HG03460 (cell line): ENCODE results near the gene TNRC6B.
"Not testable (repeated sequence)": the region's sequence is repeated elsewhere in the genome, so short reads cannot be mapped to it uniquely, and the experiment has no call there.

Experiments
- ATAC-seq: cut with Tn5 transposase; IDR thresholded peaks from one replicate; pipeline ENCODE4 v1.9.1; 2021; ENCODE audit not compliant: unreplicated experiment

The TNRC6B gene

DNA sequence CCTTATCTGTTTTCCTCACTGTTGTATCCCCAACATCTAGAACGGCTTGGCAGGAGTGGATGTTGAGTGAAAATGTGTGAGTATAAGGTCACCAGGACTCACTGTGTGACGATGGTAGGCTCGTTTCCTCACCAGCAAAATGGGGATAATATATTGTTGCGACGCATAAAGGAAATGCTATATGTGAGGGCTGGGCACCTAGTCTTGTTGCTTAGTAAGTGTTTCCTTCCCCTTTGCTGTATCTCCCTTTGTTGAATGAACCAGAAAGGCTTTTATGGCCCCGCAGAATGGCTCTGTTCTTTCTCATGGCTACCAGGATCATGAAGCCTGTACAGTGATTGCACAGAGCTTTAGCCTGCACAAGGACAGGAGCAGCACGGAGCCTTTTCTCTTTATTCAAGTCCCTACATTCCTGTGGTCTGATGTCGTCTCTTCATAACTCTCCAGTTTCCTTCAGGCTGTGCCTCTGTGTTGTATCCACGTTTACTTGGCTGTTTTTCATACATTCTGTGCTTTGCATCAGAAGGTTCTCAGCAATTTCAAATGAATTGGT, 5.4 kb downstream of the TNRC6B start:
- ATAC-seq: no peak

DNA sequence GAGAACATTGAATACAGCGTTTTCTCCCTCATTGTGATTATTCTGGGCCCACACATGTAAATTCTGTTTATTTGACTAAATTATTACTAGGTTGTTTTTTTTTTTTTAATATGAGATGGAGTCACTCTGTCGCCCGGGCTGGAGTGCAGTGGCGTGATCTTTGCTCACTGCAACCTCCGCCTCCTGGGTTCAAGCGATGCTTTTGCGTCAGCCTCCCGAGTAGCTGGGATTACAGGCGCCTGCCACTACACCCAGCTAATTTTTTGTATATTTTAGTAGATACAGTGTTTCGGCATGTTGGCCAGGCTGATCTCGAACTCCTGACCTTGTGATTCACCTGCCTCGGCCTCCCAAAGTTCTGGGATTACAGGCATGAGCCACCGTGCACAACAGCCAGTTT, 5.9 kb downstream of the TNRC6B start:
- ATAC-seq: not testable (repeated sequence)

DNA sequence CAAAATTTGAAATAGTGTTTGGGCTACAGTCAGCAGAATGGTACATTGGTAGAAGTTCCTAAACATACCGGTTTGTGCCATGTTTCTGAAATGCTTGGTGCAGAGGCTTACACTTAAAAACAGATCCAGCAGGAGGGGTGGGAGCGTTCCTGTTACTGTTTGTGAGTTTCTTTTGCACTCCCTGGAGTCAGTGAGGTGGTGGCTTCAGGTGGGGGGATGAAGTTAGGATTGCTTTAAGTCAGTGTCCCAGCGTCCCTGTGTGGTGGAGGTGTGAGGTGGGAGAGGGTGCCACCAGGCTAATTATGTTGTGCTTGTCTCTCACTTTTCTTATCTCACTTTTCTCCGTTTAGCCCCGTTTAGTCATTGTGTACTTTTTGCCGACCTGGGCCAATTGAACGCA, 9.7 kb downstream of the TNRC6B start:
- ATAC-seq: no peak

DNA sequence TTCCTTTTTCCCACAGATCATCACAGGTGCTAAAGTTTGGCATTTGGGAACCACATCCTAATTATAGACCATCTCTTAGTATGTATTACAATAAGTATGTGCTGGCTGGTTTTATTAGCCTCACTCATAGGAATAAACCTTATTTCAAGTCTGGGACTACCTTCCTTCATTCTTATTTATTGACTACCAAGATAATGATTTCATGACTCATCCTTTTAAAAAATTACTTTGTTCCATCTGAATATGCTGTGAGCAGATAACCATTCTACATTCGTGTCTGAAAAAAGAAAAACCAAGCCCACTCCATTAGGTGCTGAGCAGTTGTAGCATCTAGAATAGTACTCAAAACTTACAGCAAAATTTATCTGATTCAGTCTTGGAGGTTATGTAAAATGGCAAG, 12.3 kb downstream of the TNRC6B start:
- ATAC-seq: no peak

DNA sequence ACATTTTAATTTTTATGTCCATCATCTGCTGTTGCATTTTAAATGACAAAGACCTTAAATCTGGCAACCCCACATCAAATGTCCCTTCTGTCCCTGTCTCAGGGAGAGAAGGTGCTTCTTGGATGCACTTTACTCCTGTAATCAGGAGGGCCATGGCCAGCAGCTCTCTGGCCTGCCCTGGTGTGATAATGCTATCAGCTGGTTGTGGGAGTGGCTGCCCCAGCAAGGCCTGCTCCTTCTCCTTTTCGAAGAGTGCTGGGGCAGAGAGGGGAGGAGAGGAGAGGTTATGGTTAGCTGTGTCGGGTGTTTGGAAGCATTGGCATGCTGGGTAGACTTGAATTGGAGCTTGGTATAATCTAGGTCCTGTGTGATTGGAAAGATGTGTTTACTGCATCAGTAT, 12.8 kb downstream of the TNRC6B start:
- no peak for ATAC-seq

DNA sequence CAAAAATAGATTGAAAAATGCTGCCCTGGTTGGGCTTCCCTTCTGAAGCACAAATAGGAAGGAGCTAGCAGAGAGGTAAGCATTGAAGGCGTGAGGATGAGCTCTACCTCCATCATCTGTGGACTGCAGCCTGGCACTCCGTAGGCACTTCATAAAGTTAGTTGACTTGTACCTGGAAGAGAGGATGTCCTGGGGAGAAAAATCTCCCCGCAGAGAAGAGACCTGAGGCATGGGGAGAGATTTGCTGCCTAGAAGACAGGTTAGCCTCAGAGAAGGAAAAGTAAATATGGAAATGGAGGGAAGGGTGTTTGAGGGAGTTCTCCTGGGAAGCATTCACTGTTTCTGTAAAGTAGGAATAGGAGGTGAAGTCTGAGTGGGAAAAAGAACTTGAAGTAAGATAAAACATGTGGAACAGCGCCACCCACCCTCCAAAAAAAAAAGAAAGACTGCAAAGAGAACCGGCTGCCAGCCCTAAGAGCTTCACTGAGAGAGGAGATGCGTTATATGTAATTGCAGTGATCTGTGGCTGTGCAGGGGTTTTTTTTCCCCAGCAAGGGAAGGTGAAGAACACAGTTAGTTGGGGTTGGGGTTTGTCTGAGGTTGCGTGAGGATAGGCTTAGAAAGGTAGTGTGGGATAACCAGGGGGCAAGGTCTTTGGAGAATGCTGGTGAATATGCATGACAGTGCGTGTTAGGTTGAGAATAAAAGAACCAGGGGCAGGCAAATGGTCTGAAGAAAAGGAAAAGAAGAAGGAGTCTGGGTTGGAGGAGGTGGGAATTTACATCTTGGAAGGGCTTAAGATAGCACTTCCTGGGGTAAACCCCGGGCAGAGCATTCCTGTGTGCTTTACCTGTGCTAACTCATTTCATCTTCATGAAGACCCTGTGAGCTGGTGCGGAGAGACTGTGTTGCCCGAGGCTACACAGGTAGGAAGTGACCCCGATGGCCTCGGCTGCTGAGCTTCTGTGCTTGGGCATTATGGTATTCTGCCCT, 16.0 kb downstream of the TNRC6B start:
- no peak for ATAC-seq

DNA sequence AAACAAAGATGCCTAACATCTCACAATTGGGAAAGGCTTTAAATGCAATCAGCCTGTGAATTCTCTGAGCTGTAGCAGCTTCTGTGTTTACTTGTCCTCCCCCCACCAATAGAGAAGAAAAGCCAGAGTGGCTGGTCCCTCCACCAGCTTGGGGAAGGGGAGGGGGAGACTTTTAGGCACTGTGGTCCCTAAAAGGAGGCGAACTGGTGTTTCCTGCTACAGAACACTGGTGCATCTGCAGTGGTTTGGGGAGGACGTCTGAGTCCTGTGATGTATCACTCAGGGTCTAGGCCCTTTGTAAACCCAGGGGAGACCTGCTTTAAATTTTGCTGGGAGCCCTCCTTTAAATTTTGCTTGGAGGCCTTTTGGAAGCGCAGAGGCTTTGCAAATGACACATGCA, 16.9 kb downstream of the TNRC6B start:
- no peak for ATAC-seq

DNA sequence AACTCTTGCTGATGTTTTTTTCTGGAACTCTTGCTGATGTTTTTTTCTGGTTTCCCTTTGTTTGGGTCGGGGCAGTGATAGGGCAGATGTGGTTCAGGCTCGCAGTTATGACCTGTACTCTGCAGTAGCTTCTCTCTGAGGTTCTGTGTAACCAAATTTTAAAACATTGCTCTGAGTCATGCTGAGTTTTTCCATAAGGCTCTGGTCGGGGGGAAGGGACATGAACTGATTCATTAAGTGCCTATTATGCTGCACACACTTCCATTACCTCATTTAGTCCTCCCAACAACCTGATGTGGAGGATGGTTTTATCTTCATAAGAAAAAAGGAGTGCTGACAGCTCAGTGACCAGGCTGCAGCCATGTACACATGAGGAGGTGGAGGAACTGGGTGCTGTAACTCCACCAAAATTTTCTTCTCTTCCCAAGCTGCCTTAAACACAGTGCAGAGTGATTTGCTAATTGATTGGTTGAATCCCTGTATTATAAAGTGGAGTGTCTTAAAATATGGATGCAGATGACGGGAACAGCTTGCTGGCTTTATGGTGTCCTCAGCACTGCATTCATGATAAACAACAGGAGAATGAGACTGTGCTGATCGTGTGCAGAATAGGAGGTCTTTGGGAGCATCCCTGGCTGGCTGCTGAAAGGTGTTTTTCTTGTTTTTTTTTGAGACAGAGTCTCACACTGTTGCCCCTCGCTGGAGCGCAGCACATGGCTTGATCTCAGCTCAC, 19.1 kb downstream of the TNRC6B start:
- ATAC-seq: no peak

DNA sequence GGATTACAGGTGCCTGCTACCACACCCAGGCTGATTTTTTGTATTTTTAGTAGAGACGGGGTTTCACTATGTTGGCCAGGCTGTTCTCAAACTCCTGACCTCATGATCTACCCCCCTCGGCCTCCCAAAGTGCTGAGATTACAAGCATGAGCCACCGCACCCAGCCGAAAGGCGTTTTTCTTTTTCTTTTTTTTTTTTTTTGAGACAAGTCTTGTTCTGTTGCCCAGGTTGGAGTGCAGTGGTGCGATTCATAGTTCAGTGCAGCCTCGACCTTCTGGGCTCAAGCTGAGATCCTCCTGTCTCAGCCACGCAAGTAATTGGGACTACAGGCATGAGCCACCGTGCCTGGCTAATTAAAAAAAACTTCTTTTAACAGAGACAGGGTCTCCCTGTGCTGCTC, 19.7 kb downstream of the TNRC6B start:
- ATAC-seq: not testable (repeated sequence)

DNA sequence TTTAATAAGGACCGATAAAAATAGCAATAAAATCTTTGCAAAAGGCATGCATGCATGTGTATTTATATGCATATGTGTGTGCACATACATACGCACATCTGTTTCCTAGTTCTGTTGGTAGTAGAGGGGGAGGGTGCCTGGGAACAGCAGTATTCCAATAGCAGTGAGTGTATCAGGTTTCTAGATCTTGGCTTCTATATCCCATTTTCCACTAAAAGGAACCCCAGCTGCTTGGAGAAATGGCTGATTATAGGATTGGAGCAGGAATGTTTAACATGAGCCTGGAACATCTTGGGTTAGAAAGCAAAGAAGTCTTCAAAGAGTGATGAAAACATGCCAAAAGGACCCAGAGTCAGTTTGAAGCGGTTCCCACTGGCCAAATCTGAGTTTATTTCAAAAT, 21.0 kb downstream of the TNRC6B start:
- no peak for ATAC-seq

DNA sequence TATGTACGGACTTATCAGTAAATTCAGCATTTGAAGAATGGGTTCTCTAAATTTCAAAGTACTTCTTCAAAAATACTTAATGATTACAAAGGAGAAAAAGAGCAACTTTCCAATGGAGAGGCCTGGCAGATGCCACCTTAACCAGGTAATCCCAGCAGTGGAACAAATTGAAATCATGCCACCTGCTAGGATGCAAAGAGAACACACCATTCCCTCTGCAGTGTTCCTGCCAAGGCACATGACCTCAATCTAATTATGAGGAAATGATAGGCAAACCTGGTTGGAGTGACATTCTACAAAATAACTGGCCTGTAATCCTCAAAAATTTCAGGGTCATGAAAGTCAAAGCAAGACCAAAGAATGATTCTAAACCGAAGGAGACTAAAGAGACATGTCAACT, 21.5 kb downstream of the TNRC6B start:
- no peak for ATAC-seq

DNA sequence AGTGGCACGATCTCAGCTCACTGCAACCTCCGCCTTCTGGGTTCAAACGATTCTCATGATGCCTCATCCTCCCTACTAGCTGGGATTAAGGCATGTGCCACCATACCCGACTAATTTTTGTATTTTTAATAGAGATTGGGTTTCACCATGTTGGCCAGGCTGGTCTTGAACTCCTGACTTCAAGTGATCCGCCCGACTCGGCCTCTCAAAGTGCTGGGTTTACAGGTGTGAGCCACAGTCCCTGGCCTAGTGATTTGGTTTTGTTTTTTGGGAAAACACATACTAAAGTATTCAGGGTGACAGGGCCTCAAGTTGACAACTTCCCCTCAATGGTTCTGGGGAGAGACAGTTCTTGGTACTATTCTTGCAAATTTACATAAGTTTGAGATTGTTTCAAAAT, 22.1 kb downstream of the TNRC6B start:
- no peak for ATAC-seq

DNA sequence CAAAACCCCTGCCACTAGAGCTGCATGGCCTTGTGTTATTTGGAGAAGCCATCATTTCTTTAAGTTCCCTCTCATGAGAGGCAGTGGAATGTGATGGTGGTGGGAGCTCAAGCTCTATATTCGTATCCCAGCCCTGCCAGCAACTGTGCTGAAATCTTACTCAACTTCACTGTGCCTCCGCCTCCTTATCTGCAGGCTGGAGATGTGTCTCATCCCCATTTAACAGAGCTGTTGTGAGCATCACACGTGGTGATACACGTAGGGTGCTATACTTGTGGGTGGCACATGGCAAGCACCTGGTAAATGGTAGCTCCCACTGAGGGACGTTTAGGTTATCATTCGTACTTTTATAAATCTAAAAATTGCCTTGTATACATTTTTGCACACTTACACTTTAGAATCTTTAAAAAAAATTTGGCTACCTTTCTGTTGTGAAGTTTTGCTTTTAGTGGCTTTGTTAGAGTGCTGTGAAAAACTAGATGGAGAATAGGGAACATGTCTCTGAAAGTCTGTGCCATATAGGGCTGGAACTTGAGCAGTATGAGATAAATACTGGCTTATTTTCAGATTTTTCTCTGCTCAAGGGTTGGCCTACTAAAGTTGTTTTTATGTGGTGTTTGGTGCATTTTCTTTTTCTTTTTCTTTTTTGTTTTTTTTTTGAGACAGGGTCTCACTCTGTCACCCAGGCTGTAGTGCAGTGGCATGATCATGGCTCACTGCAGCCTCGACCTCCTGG, 23.2 kb downstream of the TNRC6B start:
- ATAC-seq: no peak

DNA sequence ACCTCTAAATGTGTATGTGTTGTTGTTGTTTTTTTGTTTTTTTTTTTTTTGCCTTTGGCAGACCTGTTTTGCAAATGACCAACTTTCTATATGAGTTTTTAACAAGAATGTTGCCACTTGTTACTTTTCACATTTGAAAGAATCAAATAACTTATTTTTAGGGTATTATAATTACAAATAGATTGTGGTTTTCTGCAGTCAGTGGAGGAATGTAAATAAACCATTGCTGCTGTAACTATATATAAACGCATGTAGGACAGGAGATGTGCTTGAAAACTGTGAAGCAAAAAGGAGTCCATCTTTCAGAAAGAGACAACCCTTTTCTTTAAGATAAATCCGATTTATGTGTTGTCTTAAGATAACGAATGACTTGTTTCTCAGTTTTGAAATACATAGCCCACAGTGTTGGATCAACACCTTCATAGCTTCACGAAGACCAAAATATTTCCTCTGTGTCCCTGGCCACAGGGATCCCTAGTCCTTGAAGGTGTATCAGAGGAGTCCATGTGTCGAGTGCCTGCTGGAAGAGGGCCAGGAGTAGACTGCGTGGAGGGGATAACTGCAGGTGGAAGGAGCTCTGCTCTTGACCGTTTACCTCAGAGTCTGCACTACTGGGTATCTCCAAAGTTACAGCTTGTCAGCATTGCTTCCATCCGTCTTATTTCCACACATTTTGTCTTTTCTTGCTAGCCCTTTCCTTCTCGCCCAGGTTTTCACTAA, 24.7 kb downstream of the TNRC6B start:
- no peak for ATAC-seq

DNA sequence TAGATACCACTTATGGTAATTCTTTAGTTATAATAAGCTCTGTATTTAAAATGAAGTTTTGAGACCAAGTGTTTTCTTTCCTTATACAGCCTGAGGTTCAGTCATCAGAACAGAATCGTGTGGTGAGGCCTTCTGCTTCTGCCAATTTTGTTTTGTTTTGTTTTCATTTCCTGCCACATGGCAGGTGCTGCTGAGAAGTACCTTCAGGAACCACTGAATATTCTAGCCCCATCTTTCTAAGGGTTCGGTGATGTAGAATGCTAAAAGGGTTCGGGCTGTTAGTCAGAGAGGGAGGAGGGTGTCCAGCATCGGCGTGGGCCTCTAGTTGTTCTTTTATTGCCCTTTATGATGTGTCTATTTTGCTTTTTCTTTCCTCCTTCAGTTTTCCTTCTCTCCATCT, 25.8 kb downstream of the TNRC6B start:
- no peak for ATAC-seq

DNA sequence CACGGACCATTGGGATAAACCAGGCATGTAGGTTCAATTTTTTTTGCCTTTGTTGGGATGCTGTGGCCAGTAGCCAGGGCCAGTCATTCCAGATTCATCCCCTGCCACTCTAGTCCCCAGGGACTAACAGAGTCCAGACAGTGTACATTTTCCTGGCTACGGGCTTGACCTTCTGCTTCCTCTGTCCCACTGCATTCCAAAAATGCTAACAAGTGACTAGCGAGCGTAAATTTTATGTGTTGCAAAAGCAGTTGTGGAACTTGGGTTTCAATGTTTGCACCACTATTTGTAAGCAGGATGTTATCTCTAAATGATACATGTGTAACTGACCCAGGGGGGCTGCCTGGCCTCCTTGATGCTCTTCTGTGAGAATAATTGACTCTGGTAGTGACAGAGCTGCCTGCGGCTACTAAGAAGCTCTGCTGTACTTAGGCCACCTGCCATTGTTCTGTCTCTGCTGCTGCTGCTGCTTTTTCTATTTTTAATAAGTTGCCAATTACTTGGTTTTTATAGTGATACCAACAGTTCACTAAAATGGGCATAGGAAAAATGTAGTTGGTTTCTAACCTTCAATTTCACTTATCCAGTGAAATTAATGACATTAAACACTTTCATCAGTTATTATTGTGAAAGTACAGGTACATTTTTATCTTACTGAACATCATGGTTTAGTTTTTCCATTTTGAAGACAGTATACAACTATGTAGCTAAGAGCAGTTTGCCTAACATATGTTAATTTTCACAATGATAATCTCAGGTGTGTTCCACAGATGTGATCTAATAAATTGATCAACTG, 26.8 kb downstream of the TNRC6B start:
- no peak for ATAC-seq

DNA sequence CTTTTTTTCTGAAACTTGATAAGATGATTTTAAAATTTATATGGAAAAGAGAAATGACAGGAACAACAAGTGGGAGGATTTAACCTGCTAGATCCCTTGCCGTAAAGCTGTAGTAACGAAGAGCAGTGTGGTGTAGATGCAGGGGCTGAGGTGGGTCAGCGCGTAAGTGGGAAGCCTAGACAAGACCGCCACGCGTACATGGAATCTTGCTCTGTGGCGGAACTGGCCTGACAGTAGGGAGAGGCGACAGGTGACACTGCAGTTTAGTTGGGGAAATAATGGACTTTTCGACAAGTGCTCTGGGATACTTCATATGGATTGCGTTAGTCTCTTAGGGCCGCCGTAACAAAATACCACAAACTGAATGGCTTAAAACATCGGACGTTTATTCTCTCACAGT, 28.8 kb downstream of the TNRC6B start:
- ATAC-seq: no peak

DNA sequence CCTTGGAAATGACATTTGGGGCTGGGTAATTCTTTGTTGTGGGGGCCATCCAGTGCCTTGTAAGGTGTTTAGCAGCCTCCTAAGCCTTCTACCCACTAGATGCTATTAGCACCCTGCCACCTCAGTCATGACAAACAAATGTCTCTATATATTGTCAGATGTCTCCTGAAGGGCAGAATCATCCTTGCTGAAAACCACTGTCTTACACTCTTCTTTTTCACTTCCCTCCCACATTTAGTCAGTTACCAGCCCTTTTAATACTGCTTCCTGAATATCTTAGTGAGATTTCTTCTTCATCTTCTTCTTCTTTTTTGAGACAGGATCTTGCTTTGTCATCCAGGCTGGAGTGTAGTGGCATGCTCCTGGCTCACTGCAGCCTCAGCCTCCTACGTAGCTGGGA, 33.1 kb downstream of the TNRC6B start:
- no peak for ATAC-seq

DNA sequence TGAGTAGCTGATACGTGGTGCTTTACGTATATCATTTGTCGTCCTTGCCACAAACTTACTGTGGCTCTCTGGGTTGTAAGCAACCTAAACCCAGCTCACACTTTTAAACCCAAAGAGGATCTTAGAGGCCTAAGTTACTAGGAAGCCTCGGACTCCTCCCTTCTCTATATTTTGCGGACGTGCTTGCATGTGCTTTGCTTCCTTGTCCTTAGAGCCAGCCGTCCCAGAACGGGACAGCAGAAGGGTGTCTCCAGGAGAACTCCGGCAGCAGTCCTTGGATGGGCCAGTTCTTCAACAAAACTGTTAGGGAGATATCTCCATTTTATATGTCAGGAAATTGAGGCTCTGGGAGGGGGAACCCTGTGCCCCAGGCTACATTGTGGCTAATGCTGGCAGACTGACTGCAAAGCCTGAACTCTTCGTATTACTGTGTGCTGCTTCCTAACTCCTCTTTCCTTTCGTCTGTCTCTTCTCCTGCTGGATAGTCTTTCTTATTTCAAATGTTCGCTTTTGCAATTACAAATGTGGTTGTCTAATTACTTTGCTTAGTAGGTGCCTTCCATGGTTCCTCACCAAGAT, 33.8 kb downstream of the TNRC6B start:
- ATAC-seq: no peak
